Measurements from ENCODE around the gene CCT3. TPM values are rescaled to one million over a fixed set of nuclear protein-coding genes. Genes with fewer than 3 reads are reported as not detected.
"Not testable (repeated sequence)": the region's sequence is repeated elsewhere in the genome, so short reads cannot be mapped to it uniquely, and the experiment has no call there.

Gene CCT3
- total and polyA plus RNA-seq, 10 of the 15 experiments (the other 5 are each of a cell fraction or from before 2014, with no cell fraction given), result 319 to 585 (median 427) TPM

- TF ChIP-seq REST (IDR thresholded peaks at IDR 0.05; ENCODE audit: low read depth, low read length), result no peak
- no peak for TF ChIP-seq RBBP5 (conservative IDR thresholded peaks at IDR 0.05)
- no peak for TF ChIP-seq NBN (IDR thresholded peaks at IDR 0.05)
- no peak for TF ChIP-seq IRF5 (IDR thresholded peaks at IDR 0.05; ENCODE audit: borderline replicate concordance)
- no peak for TF ChIP-seq YY1 (IDR thresholded peaks at IDR 0.05; ENCODE audit: low read depth, low read length)
Observed at GRCh38 chr1:156346636-156347035, 8.5 kb upstream of the CCT3 start (continued).

- RAD21 ChIA-PET (ENCODE audit: unreplicated experiment); BruUV-seq (replicated peaks); FAIRE-seq: not testable (repeated sequence)
Observed at GRCh38 chr1:156346035-156346434, 7.9 kb upstream of the CCT3 start.

More at GRCh38 chr1:156346035-156346434, 7.9 kb upstream of the CCT3 start:
- ATAC-seq; in situ Hi-C loops (cut with MboI); DNase-seq (ENCODE audit: low read depth, low spot score); H3K4me3 ChIP-seq; H2AFZ ChIP-seq (ENCODE audit: control insufficient read depth, low read depth, low read length); H3K27me3 ChIP-seq (replicated peaks in 1 of 2; ENCODE audit: control insufficient read depth in 2 of 2, insufficient read depth in 2 of 2, low read length in 1 of 2); H3K9me3 ChIP-seq (replicated peaks; ENCODE audit: control insufficient read depth, insufficient read depth, low read length); H3K9ac ChIP-seq (ENCODE audit: control insufficient read depth, insufficient read depth, low read length); H4K20me1 ChIP-seq (ENCODE audit: control insufficient read depth, insufficient read depth); H3K4me1 ChIP-seq (ENCODE audit: control insufficient read depth, insufficient read depth, low read length); H3K79me2 ChIP-seq (ENCODE audit: control insufficient read depth, insufficient read depth, low read length); H3K4me2 ChIP-seq (ENCODE audit: control insufficient read depth, insufficient read depth); H3K27ac ChIP-seq (ENCODE audit: control insufficient read depth, insufficient read depth); intact Hi-C loops (cut with micrococcal nuclease; ENCODE audit: unreplicated experiment); SMC1A ChIA-PET (ENCODE audit: uncharacterized antibody, unreplicated experiment); H3K36me3 ChIP-seq (ENCODE audit: control insufficient read depth in 2 of 2, insufficient read depth in 2 of 2, low read length in 1 of 2): not testable (repeated sequence)
- ChIA-PET POLR2A (interaction anchor here (0.7 kb wide), 1 partner anchor 145 kb away, joined by 5 read pairs; no protein-coding TSS in a partner anchor), CTCF (interaction anchor here (1.0 to 3.0 kb wide), 3 partner anchors 13 to 100 kb away, joined by 4 to 10 read pairs (median 6); no protein-coding TSS in a partner anchor)
- no CpG with 5 or more reads among the region's 2 CpGs for WGBS (ENCODE audit: insufficient coverage, insufficient replicate concordance, low lambda C conversion rate, missing lambda C conversion rate)

Measured in GM12878 (cell line).